ENCODE results near the gene RHEB.

The RHEB gene

DNA sequence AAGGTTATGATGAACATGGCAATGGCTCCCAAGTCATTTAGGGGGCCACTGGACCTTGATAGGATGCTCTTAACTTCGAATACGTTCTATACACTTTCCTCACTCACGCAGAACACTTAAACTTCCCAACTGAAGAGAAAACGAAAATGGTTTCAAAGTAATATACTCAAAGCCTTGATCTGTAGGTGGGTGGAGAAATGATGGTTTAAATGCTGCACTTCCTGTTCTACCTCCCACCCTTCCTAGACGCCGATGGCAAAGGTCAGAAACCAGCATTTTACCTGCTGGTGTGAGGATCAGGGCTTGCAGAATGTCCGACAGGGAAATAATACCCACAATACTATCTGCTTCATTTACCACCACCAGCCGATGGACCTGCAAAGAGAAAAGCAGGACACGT, 40.5 kb upstream of the RHEB start:
- Histone ChIP-seq H3K79me2 (ENCODE audit: control insufficient read depth, low read length) (no peaks in the 10 kb centered on the region), H3K27ac (ENCODE audit: low read depth, low read length) (no peak overlapping the region), H3K4me1 (ENCODE audit: control insufficient read depth, low read length) (no peaks in the 10 kb centered on the region), H3K36me3 (ENCODE audit: control insufficient read depth, low read length) (no peaks in the 10 kb centered on the region), H3K4me2 (ENCODE audit: low read length) (no peak overlapping the region), H3K9me3 (ENCODE audit: control insufficient read depth, insufficient read depth, low read length) (no peaks in the 10 kb centered on the region), H3F3A (ENCODE audit: control insufficient read depth, insufficient read depth) (no peaks in the 10 kb centered on the region), H4K20me1 (ENCODE audit: control insufficient read depth, insufficient read depth, low read depth, low read length) (no peaks in the 10 kb centered on the region), H3K27me3 (ENCODE audit: control insufficient read depth, low read length) (no peaks in the 10 kb centered on the region), H3K9me2 (replicated peaks; ENCODE audit: control insufficient read depth, low read length) (no peaks in the 10 kb centered on the region), H3K4me3 (ENCODE audit: low read length) (no peak overlapping the region)
- TF ChIP-seq EZH2phosphoT487 (IDR thresholded peaks at IDR 0.05; ENCODE audit: borderline replicate concordance, low read length): no peak
- TF ChIP-seq, protein P1, sequence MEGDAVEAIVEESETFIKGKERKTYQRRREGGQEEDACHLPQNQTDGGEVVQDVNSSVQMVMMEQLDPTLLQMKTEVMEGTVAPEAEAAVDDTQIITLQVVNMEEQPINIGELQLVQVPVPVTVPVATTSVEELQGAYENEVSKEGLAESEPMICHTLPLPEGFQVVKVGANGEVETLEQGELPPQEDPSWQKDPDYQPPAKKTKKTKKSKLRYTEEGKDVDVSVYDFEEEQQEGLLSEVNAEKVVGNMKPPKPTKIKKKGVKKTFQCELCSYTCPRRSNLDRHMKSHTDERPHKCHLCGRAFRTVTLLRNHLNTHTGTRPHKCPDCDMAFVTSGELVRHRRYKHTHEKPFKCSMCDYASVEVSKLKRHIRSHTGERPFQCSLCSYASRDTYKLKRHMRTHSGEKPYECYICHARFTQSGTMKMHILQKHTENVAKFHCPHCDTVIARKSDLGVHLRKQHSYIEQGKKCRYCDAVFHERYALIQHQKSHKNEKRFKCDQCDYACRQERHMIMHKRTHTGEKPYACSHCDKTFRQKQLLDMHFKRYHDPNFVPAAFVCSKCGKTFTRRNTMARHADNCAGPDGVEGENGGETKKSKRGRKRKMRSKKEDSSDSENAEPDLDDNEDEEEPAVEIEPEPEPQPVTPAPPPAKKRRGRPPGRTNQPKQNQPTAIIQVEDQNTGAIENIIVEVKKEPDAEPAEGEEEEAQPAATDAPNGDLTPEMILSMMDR (IDR thresholded peaks at IDR 0.05; ENCODE audit: low read depth, low read length, poor library complexity, severe bottlenecking): no peak

DNA sequence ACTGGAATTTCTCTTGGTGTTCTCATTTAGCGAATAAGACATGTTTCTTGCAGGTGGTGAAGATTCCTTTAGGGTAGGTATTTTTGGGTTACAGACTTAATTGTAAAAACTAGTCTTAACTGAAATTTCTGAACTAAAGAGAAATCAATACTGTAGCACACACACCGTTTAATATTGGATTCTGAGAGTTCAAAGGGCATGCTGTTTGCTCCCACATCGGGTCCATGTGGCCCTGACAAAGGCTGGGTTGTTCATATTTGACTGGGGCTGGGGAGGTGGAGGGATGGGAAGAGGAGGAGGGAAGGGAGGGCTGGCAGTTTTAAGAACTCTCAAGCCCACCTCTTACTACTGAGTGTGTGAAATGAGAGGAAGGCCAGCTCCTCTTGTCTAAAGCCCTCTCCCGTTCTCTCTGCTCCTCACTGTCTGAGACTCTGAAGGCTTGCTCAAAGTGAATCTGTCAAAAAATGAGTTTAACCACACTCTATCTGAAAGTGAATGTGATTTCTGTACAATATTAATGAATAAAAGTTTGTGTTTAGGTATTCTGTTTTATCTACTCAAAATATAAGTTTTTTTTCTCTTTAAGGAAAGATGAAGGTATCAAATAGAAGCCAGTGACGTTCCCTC, 40.0 kb upstream of the RHEB start:
- Histone ChIP-seq H3K79me2 (ENCODE audit: control insufficient read depth, low read length) (no peaks in the 10 kb centered on the region), H3K9me2 (replicated peaks; ENCODE audit: control insufficient read depth, low read length) (no peaks in the 10 kb centered on the region), H3F3A (ENCODE audit: control insufficient read depth, insufficient read depth) (no peaks in the 10 kb centered on the region), H3K27ac (ENCODE audit: low read depth, low read length) (no peak overlapping the region), H3K4me2 (ENCODE audit: low read length) (no peak overlapping the region), H3K4me3 (ENCODE audit: low read length) (no peak overlapping the region), H3K9me3 (ENCODE audit: control insufficient read depth, insufficient read depth, low read length) (no peaks in the 10 kb centered on the region), H4K20me1 (ENCODE audit: control insufficient read depth, insufficient read depth, low read depth, low read length) (no peaks in the 10 kb centered on the region), H3K36me3 (ENCODE audit: control insufficient read depth, low read length) (no peaks in the 10 kb centered on the region), H3K4me1 (ENCODE audit: control insufficient read depth, low read length) (no peaks in the 10 kb centered on the region), H3K27me3 (ENCODE audit: control insufficient read depth, low read length) (no peaks in the 10 kb centered on the region)
- no peak for TF ChIP-seq EZH2phosphoT487 (IDR thresholded peaks at IDR 0.05; ENCODE audit: borderline replicate concordance, low read length)
- TF ChIP-seq, protein P1 (IDR thresholded peaks at IDR 0.05; ENCODE audit: low read depth, low read length, poor library complexity, severe bottlenecking): no peak

DNA sequence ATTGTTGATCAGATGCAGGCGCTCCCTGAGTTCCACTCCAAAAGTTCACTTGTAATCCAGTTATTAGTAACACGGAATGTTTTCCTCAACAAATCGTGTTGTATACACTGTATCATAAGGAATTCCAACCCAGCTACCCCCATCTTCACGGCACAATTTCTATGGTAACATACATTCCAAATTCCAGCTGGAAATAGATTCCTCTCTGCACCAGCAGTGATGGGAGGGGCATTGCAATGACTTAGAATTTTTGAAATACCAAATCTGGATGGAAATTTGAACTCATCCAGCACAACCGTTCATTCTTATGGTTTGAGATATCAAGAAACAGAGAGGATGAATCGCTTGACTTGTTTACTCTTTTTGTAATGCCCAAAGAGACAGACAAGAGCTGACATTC, 38.9 kb upstream of the RHEB start:
- TF ChIP-seq EZH2phosphoT487 (IDR thresholded peaks at IDR 0.05; ENCODE audit: borderline replicate concordance, low read length): no peak
- no peaks in the 10 kb centered on the region for H3K9me2 ChIP-seq (replicated peaks; ENCODE audit: control insufficient read depth, low read length)
- no peaks in the 10 kb centered on the region for H3K27me3 ChIP-seq (ENCODE audit: control insufficient read depth, low read length)
- no peaks in the 10 kb centered on the region for H3K79me2 ChIP-seq (ENCODE audit: control insufficient read depth, low read length)
- H3K27ac ChIP-seq (ENCODE audit: low read depth, low read length): no peak overlapping the region
- no peaks in the 10 kb centered on the region for H3K9me3 ChIP-seq (ENCODE audit: control insufficient read depth, insufficient read depth, low read length)
- H3K4me1 ChIP-seq (ENCODE audit: control insufficient read depth, low read length): no peaks in the 10 kb centered on the region
- no peak overlapping the region for H3K4me3 ChIP-seq (ENCODE audit: low read length)
- no peak overlapping the region for H3K4me2 ChIP-seq (ENCODE audit: low read length)
- no peaks in the 10 kb centered on the region for H3F3A ChIP-seq (ENCODE audit: control insufficient read depth, insufficient read depth)
- H4K20me1 ChIP-seq (ENCODE audit: control insufficient read depth, insufficient read depth, low read depth, low read length): no peaks in the 10 kb centered on the region
- no peaks in the 10 kb centered on the region for H3K36me3 ChIP-seq (ENCODE audit: control insufficient read depth, low read length)

DNA sequence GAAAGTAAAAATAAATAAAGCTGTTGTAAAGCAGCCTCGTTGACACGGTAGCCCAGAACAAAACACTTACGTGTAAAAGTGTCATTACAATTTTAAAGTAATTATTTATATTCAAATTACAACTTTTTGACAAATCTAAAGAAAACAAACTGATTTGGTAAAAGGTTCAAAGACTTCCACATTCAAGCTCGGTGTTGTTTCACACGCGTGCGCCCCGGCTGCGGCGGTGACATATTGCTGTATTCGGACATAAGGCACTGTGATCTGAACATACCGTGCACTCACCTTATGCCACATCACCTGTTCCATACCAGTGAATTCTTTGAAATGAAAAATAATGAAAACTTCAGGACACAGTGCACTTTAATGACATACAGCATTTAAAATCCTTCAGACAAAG, 36.9 kb upstream of the RHEB start:
- Histone ChIP-seq H3K9me2 (replicated peaks; ENCODE audit: control insufficient read depth, low read length) (no peaks in the 10 kb centered on the region), H3K79me2 (ENCODE audit: control insufficient read depth, low read length) (no peaks in the 10 kb centered on the region), H3K4me3 (ENCODE audit: low read length) (no peak overlapping the region), H3F3A (ENCODE audit: control insufficient read depth, insufficient read depth) (no peaks in the 10 kb centered on the region), H4K20me1 (ENCODE audit: control insufficient read depth, insufficient read depth, low read depth, low read length) (no peaks in the 10 kb centered on the region), H3K27me3 (ENCODE audit: control insufficient read depth, low read length) (no peaks in the 10 kb centered on the region), H3K27ac (ENCODE audit: low read depth, low read length) (no peak overlapping the region), H3K9me3 (ENCODE audit: control insufficient read depth, insufficient read depth, low read length) (no peaks in the 10 kb centered on the region), H3K36me3 (ENCODE audit: control insufficient read depth, low read length) (no peaks in the 10 kb centered on the region), H3K4me2 (ENCODE audit: low read length) (no peak overlapping the region), H3K4me1 (ENCODE audit: control insufficient read depth, low read length) (no peaks in the 10 kb centered on the region)
- TF ChIP-seq, protein P1 (IDR thresholded peaks at IDR 0.05; ENCODE audit: low read depth, low read length, poor library complexity, severe bottlenecking): no peak
- no peak for TF ChIP-seq EZH2phosphoT487 (IDR thresholded peaks at IDR 0.05; ENCODE audit: borderline replicate concordance, low read length)
